Measurements from ENCODE around the gene GRIFIN. TPM values are rescaled to one million over a fixed set of nuclear protein-coding genes. Genes with fewer than 3 reads are reported as not detected.

The GRIFIN gene
- total RNA-seq, 1 donor from 2014 or later = not detected

DNA sequence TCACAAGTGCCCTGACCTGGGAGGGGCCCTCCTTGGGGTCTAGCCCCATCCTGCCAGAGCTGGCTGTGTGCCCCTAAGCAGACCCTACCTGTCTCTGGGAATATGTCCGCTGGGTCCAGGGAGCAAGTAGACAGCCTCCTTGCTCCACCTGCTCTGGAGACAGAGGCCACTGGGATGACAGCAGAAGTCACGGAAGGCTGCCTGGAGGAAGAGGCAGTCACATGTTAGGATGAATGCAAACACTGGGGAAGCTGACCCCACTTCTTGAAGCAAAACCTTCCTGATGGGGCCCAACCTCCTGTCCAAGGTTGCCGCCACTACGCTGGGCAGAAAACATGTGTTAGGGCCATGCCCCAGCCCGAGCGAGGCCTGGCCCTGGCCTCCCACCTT lies 31.7 kb upstream of the GRIFIN start:
- H3K4me1 Mint-ChIP-seq (ENCODE audit: low read depth) = peaks cover 15% of the 10 kb centered on the region
- TF ChIP-seq CTCF (IDR thresholded peaks at IDR 0.05; ENCODE audit: unreplicated experiment) = no peak
- peaks cover 3% of the 10 kb centered on the region for H3K27me3 Mint-ChIP-seq
- H3K4me3 Mint-ChIP-seq (ENCODE audit: low read depth) = no peak overlapping the region
- H3K27ac Mint-ChIP-seq = no peak overlapping the region
- no peak for DNase-seq (ENCODE audit: low spot score, unreplicated experiment)
- H3K9me3 Mint-ChIP-seq (ENCODE audit: low read depth) = no peaks in the 10 kb centered on the region
- H3K36me3 Mint-ChIP-seq (ENCODE audit: insufficient read depth) = no peaks in the 10 kb centered on the region

DNA sequence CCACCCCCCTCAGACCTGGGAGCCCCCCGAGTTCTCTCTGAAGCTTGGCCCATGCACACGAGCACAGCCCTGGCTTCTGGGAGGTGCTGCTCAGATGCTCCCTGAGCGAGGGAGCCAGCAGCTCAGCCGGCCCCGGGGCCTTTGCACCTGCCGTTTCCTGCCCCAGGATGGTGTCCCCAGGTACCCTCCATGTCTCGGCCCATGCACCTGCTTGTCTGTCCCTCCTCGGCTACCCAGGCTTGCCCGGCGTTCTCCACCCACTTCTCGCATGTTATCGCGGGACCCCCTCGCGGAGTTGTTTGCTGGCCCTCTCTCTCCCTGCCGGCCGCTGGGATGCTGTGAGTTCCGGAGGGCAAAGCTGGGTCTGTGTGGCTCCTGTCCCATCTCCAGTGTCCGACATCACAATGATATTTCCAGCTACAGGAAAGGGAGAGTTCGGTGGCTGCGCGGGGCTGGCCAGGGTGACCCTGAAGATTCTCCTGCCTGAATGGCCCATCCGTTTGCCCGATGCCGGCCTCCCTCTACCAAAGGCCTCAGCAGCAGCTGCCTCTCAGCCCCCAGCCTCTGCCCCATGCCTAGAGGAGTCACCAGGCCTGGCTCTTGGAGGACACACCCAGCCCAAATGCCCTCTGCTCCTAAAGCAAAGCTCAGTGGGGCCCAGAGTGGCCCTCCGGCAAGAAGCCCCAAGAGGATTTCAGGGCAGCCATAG lies 31.2 kb upstream of the GRIFIN start:
- TF ChIP-seq CTCF (IDR thresholded peaks at IDR 0.05; ENCODE audit: unreplicated experiment) = no peak
- Mint-ChIP-seq H3K27me3 (no peaks in the 10 kb centered on the region), H3K4me1 (ENCODE audit: low read depth) (peaks cover 10% of the 10 kb centered on the region), H3K4me3 (ENCODE audit: low read depth) (no peak overlapping the region), H3K9me3 (ENCODE audit: low read depth) (no peaks in the 10 kb centered on the region), H3K27ac (no peak overlapping the region), H3K36me3 (ENCODE audit: insufficient read depth) (no peaks in the 10 kb centered on the region)
- DNase-seq (ENCODE audit: low spot score, unreplicated experiment) = no peak

- TF ChIP-seq CTCF (IDR thresholded peaks at IDR 0.05; ENCODE audit: unreplicated experiment) = no peak
- no peak for DNase-seq (ENCODE audit: low spot score, unreplicated experiment)
- Mint-ChIP-seq H3K27ac (no peak overlapping the region), H3K36me3 (ENCODE audit: insufficient read depth) (no peaks in the 10 kb centered on the region), H3K9me3 (ENCODE audit: low read depth) (no peaks in the 10 kb centered on the region), H3K4me3 (ENCODE audit: low read depth) (no peak overlapping the region), H3K27me3 (peaks cover 5% of the 10 kb centered on the region), H3K4me1 (ENCODE audit: low read depth) (peaks cover 4% of the 10 kb centered on the region)
Measured at GRCh38 chr7:2505401-2505800, 29.2 kb upstream of the GRIFIN start.

- DNase-seq (ENCODE audit: low spot score, unreplicated experiment) = no peak
- peaks cover 6% of the 10 kb centered on the region for H3K27me3 Mint-ChIP-seq
- H3K9me3 Mint-ChIP-seq (ENCODE audit: low read depth) = no peaks in the 10 kb centered on the region
- no peaks in the 10 kb centered on the region for H3K36me3 Mint-ChIP-seq (ENCODE audit: insufficient read depth)
- H3K27ac Mint-ChIP-seq = no peak overlapping the region
- TF ChIP-seq CTCF (IDR thresholded peaks at IDR 0.05; ENCODE audit: unreplicated experiment) = no peak
- H3K4me1 Mint-ChIP-seq (ENCODE audit: low read depth) = peaks cover 2% of the 10 kb centered on the region
- H3K4me3 Mint-ChIP-seq (ENCODE audit: low read depth) = no peak overlapping the region
Measured at GRCh38 chr7:2504889-2505375, 28.7 kb upstream of the GRIFIN start.

GRCh38 chr7:2504128-2504888 lies 28.1 kb upstream of the GRIFIN start:
- no peak for DNase-seq (ENCODE audit: low spot score, unreplicated experiment)
- Mint-ChIP-seq H3K4me3 (ENCODE audit: low read depth) (no peak overlapping the region), H3K9me3 (ENCODE audit: low read depth) (no peaks in the 10 kb centered on the region), H3K27me3 (peaks cover 6% of the 10 kb centered on the region), H3K36me3 (ENCODE audit: insufficient read depth) (no peaks in the 10 kb centered on the region), H3K27ac (no peak overlapping the region), H3K4me1 (ENCODE audit: low read depth) (peaks cover 2% of the 10 kb centered on the region)
- no peak for TF ChIP-seq CTCF (IDR thresholded peaks at IDR 0.05; ENCODE audit: unreplicated experiment)

Measured in progenitor cell of endocrine pancreas (in vitro differentiated cells).